ENCODE data around the gene SLC41A3.

The SLC41A3 gene

GRCh38 chr3:126028096-126028495 lies 55.8 kb downstream of the SLC41A3 start:
- Histone ChIP-seq H3K36me3 (ENCODE audit: control insufficient read depth in 1 of 2, insufficient read depth in 2 of 2, low read length in 2 of 2) (peaks cover 8 to 17% of the 10 kb centered on the region in 2 donors), H3K4me3 (ENCODE audit: low read depth in 1 of 2, low read length in 2 of 2) (no peak overlapping the region), H3K9me3 (ENCODE audit: control insufficient read depth in 1 of 2, low read length in 2 of 2) (peaks cover 9 to 12% of the 10 kb centered on the region in 2 donors), H3K4me1 (ENCODE audit: control insufficient read depth in 1 of 2, insufficient read depth in 2 of 2, low read length in 2 of 2) (no peaks in the 10 kb centered on the region), H3K9ac (ENCODE audit: low read depth in 1 of 2, low read length in 2 of 2) (no peak overlapping the region), H3K27me3 (ENCODE audit: control insufficient read depth in 1 of 2, insufficient read depth in 2 of 2, low read length in 2 of 2) (no peaks in the 10 kb centered on the region), H3K27ac (ENCODE audit: low read depth, low read length) (no peak overlapping the region)

- no peaks in the 10 kb centered on the region for H3K27me3 ChIP-seq (ENCODE audit: control insufficient read depth in 1 of 2, insufficient read depth in 2 of 2, low read length in 2 of 2)
- no peak overlapping the region for H3K27ac ChIP-seq (ENCODE audit: low read depth, low read length)
Observed at GRCh38 chr3:126026761-126027160, 57.2 kb downstream of the SLC41A3 start.

GRCh38 chr3:126026277-126026751 lies 57.6 kb downstream of the SLC41A3 start:
- H3K27ac ChIP-seq (ENCODE audit: low read depth, low read length): no peak overlapping the region
- no peaks in the 10 kb centered on the region for H3K4me1 ChIP-seq (ENCODE audit: control insufficient read depth in 1 of 2, insufficient read depth in 2 of 2, low read length in 2 of 2)
- no peaks in the 10 kb centered on the region for H3K27me3 ChIP-seq (ENCODE audit: control insufficient read depth in 1 of 2, insufficient read depth in 2 of 2, low read length in 2 of 2)
- H3K9me3 ChIP-seq (ENCODE audit: control insufficient read depth in 1 of 2, low read length in 2 of 2): peaks cover 9 to 12% of the 10 kb centered on the region in 2 donors
- no peak overlapping the region for H3K9ac ChIP-seq (ENCODE audit: low read depth in 1 of 2, low read length in 2 of 2)
- H3K4me3 ChIP-seq (ENCODE audit: low read depth in 1 of 2, low read length in 2 of 2): no peak overlapping the region
- peaks cover 8 to 17% of the 10 kb centered on the region in 2 donors for H3K36me3 ChIP-seq (ENCODE audit: control insufficient read depth in 1 of 2, insufficient read depth in 2 of 2, low read length in 2 of 2)

More at GRCh38 chr3:126026761-126027160, 57.2 kb downstream of the SLC41A3 start:
- Histone ChIP-seq H3K9me3 (ENCODE audit: control insufficient read depth in 1 of 2, low read length in 2 of 2) (peaks cover 9 to 12% of the 10 kb centered on the region in 2 donors), H3K4me3 (ENCODE audit: low read depth in 1 of 2, low read length in 2 of 2) (no peak overlapping the region), H3K4me1 (ENCODE audit: control insufficient read depth in 1 of 2, insufficient read depth in 2 of 2, low read length in 2 of 2) (no peaks in the 10 kb centered on the region), H3K9ac (ENCODE audit: low read depth in 1 of 2, low read length in 2 of 2) (no peak overlapping the region), H3K36me3 (ENCODE audit: control insufficient read depth in 1 of 2, insufficient read depth in 2 of 2, low read length in 2 of 2) (peaks cover 8 to 17% of the 10 kb centered on the region in 2 donors)

- H3K36me3 ChIP-seq (ENCODE audit: control insufficient read depth in 1 of 2, insufficient read depth in 2 of 2, low read length in 2 of 2): peaks cover 8 to 17% of the 10 kb centered on the region in 2 donors
- H3K4me1 ChIP-seq (ENCODE audit: control insufficient read depth in 1 of 2, insufficient read depth in 2 of 2, low read length in 2 of 2): no peaks in the 10 kb centered on the region
- H3K9ac ChIP-seq (ENCODE audit: low read depth in 1 of 2, low read length in 2 of 2): no peak overlapping the region
- no peaks in the 10 kb centered on the region for H3K27me3 ChIP-seq (ENCODE audit: control insufficient read depth in 1 of 2, insufficient read depth in 2 of 2, low read length in 2 of 2)
- no peak overlapping the region for H3K27ac ChIP-seq (ENCODE audit: low read depth, low read length)
- H3K9me3 ChIP-seq (ENCODE audit: control insufficient read depth in 1 of 2, low read length in 2 of 2): peaks cover 9 to 12% of the 10 kb centered on the region in 2 donors
- H3K4me3 ChIP-seq (ENCODE audit: low read depth in 1 of 2, low read length in 2 of 2): no peak overlapping the region
Observed at GRCh38 chr3:126025862-126026261, 58.1 kb downstream of the SLC41A3 start.

- Histone ChIP-seq H3K9ac (ENCODE audit: low read depth in 1 of 2, low read length in 2 of 2) (no peak overlapping the region), H3K9me3 (ENCODE audit: control insufficient read depth in 1 of 2, low read length in 2 of 2) (peaks cover 9 to 12% of the 10 kb centered on the region in 2 donors), H3K27me3 (ENCODE audit: control insufficient read depth in 1 of 2, insufficient read depth in 2 of 2, low read length in 2 of 2) (no peaks in the 10 kb centered on the region), H3K4me1 (ENCODE audit: control insufficient read depth in 1 of 2, insufficient read depth in 2 of 2, low read length in 2 of 2) (no peaks in the 10 kb centered on the region), H3K4me3 (ENCODE audit: low read depth in 1 of 2, low read length in 2 of 2) (no peak overlapping the region), H3K36me3 (ENCODE audit: control insufficient read depth in 1 of 2, insufficient read depth in 2 of 2, low read length in 2 of 2) (peaks cover 8 to 17% of the 10 kb centered on the region in 2 donors), H3K27ac (ENCODE audit: low read depth, low read length) (no peak overlapping the region)
Observed at GRCh38 chr3:126025116-126025729, 58.7 kb downstream of the SLC41A3 start.

- no peaks in the 10 kb centered on the region for H3K4me1 ChIP-seq (ENCODE audit: control insufficient read depth in 1 of 2, insufficient read depth in 2 of 2, low read length in 2 of 2)
- no peak overlapping the region for H3K27ac ChIP-seq (ENCODE audit: low read depth, low read length)
- no peak overlapping the region for H3K9ac ChIP-seq (ENCODE audit: low read depth in 1 of 2, low read length in 2 of 2)
- H3K9me3 ChIP-seq (ENCODE audit: control insufficient read depth in 1 of 2, low read length in 2 of 2): peaks cover 9 to 12% of the 10 kb centered on the region in 2 donors
- H3K4me3 ChIP-seq (ENCODE audit: low read depth in 1 of 2, low read length in 2 of 2): no peak overlapping the region
- no peaks in the 10 kb centered on the region for H3K27me3 ChIP-seq (ENCODE audit: control insufficient read depth in 1 of 2, insufficient read depth in 2 of 2, low read length in 2 of 2)
- peaks cover 8 to 17% of the 10 kb centered on the region in 2 donors for H3K36me3 ChIP-seq (ENCODE audit: control insufficient read depth in 1 of 2, insufficient read depth in 2 of 2, low read length in 2 of 2)
Observed at GRCh38 chr3:126024049-126024854, 59.7 kb downstream of the SLC41A3 start.

- Histone ChIP-seq H3K9ac (ENCODE audit: low read depth in 1 of 2, low read length in 2 of 2) (no peak overlapping the region), H3K27ac (ENCODE audit: low read depth, low read length) (no peak overlapping the region), H3K36me3 (ENCODE audit: control insufficient read depth in 1 of 2, insufficient read depth in 2 of 2, low read length in 2 of 2) (peaks cover 3 to 17% of the 10 kb centered on the region in 2 donors), H3K9me3 (ENCODE audit: control insufficient read depth in 1 of 2, low read length in 2 of 2) (peaks cover 6 to 9% of the 10 kb centered on the region in 2 donors), H3K4me3 (ENCODE audit: low read depth in 1 of 2, low read length in 2 of 2) (no peak overlapping the region), H3K4me1 (ENCODE audit: control insufficient read depth in 1 of 2, insufficient read depth in 2 of 2, low read length in 2 of 2) (no peaks in the 10 kb centered on the region), H3K27me3 (ENCODE audit: control insufficient read depth in 1 of 2, insufficient read depth in 2 of 2, low read length in 2 of 2) (no peaks in the 10 kb centered on the region)
Observed at GRCh38 chr3:126023390-126023789, 60.5 kb downstream of the SLC41A3 start.

- Histone ChIP-seq H3K27me3 (ENCODE audit: control insufficient read depth in 1 of 2, insufficient read depth in 2 of 2, low read length in 2 of 2) (no peaks in the 10 kb centered on the region), H3K4me3 (ENCODE audit: low read depth in 1 of 2, low read length in 2 of 2) (no peak overlapping the region), H3K9me3 (ENCODE audit: control insufficient read depth in 1 of 2, low read length in 2 of 2) (peaks cover 1 to 4% of the 10 kb centered on the region in 2 donors), H3K9ac (ENCODE audit: low read depth in 1 of 2, low read length in 2 of 2) (no peak overlapping the region), H3K4me1 (ENCODE audit: control insufficient read depth in 1 of 2, insufficient read depth in 2 of 2, low read length in 2 of 2) (no peaks in the 10 kb centered on the region), H3K36me3 (ENCODE audit: control insufficient read depth in 1 of 2, insufficient read depth in 2 of 2, low read length in 2 of 2) (peaks cover 0 to 17% of the 10 kb centered on the region in 2 donors), H3K27ac (ENCODE audit: low read depth, low read length) (no peak overlapping the region)
Observed at GRCh38 chr3:126022741-126023359, 61.1 kb downstream of the SLC41A3 start.

- no peak overlapping the region for H3K27ac ChIP-seq (ENCODE audit: low read depth, low read length)
- H3K4me1 ChIP-seq (ENCODE audit: control insufficient read depth in 1 of 2, insufficient read depth in 2 of 2, low read length in 2 of 2): no peaks in the 10 kb centered on the region
- H3K9ac ChIP-seq (ENCODE audit: low read depth in 1 of 2, low read length in 2 of 2): no peak overlapping the region
- H3K9me3 ChIP-seq (ENCODE audit: control insufficient read depth in 1 of 2, low read length in 2 of 2): no peaks in the 10 kb centered on the region
- no peaks in the 10 kb centered on the region for H3K27me3 ChIP-seq (ENCODE audit: control insufficient read depth in 1 of 2, insufficient read depth in 2 of 2, low read length in 2 of 2)
- no peak overlapping the region for H3K4me3 ChIP-seq (ENCODE audit: low read depth in 1 of 2, low read length in 2 of 2)
- H3K36me3 ChIP-seq (ENCODE audit: control insufficient read depth in 1 of 2, insufficient read depth in 2 of 2, low read length in 2 of 2): peaks cover 0 to 20% of the 10 kb centered on the region in 2 donors
Observed at GRCh38 chr3:126021702-126022101, 62.2 kb downstream of the SLC41A3 start.

- Histone ChIP-seq H3K27ac (ENCODE audit: low read depth, low read length) (no peak overlapping the region), H3K4me1 (ENCODE audit: control insufficient read depth in 1 of 2, insufficient read depth in 2 of 2, low read length in 2 of 2) (no peaks in the 10 kb centered on the region), H3K27me3 (ENCODE audit: control insufficient read depth in 1 of 2, insufficient read depth in 2 of 2, low read length in 2 of 2) (no peaks in the 10 kb centered on the region), H3K9ac (ENCODE audit: low read depth in 1 of 2, low read length in 2 of 2) (no peak overlapping the region), H3K9me3 (ENCODE audit: control insufficient read depth in 1 of 2, low read length in 2 of 2) (no peaks in the 10 kb centered on the region), H3K4me3 (ENCODE audit: low read depth in 1 of 2, low read length in 2 of 2) (no peak overlapping the region), H3K36me3 (ENCODE audit: control insufficient read depth in 1 of 2, insufficient read depth in 2 of 2, low read length in 2 of 2) (peaks cover 0 to 21% of the 10 kb centered on the region in 2 donors)
Observed at GRCh38 chr3:126021224-126021623, 62.7 kb downstream of the SLC41A3 start.

Data from duodenal mucosa (tissue), 2 donors.